ENCODE data around the gene NLE1.

DNA sequence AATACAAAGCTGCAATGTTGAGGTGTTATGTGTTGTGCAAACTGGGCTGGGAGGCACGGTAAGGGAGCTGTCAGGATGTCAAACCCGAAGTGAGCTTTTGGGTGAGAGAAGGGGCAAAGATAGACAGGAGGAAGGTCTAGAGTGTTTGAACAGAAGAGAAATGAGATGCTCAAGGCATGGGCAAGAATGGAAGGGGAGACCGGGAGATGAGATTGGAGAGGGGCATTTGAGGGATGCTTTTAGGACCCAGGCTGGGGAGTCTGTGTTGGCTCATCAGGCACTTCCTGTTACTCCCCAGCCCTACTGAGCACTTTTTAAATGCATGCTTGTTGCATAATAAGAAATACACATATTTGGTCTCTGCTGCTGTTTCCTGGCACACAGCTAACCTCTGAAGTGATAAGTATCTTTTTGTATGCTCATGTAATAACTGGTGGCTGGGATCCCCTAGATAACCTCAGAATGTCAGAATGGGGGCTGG, 19.2 kb upstream of the NLE1 start:
- TF ChIP-seq, protein P1, sequence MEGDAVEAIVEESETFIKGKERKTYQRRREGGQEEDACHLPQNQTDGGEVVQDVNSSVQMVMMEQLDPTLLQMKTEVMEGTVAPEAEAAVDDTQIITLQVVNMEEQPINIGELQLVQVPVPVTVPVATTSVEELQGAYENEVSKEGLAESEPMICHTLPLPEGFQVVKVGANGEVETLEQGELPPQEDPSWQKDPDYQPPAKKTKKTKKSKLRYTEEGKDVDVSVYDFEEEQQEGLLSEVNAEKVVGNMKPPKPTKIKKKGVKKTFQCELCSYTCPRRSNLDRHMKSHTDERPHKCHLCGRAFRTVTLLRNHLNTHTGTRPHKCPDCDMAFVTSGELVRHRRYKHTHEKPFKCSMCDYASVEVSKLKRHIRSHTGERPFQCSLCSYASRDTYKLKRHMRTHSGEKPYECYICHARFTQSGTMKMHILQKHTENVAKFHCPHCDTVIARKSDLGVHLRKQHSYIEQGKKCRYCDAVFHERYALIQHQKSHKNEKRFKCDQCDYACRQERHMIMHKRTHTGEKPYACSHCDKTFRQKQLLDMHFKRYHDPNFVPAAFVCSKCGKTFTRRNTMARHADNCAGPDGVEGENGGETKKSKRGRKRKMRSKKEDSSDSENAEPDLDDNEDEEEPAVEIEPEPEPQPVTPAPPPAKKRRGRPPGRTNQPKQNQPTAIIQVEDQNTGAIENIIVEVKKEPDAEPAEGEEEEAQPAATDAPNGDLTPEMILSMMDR (IDR thresholded peaks at IDR 0.05): no peak
- no peak for TF ChIP-seq EP300 (IDR thresholded peaks at IDR 0.05)
